Vagina (tissue), 2 donors: ENCODE measurements around the gene NFILZ. TPM values are rescaled to one million over a fixed set of nuclear protein-coding genes. Genes with fewer than 3 reads are reported as not detected.
A peak's percentile ranks its signal among the peaks of the same experiment; 100 is the strongest.

Source experiments
- DNase-seq, 2 donors: peaks; one replicate each; pipeline ENCODE4 v3.0.0-alpha.2; 2017; ENCODE audit errors: extremely low spot score in 2 of 2
- H3K27ac ChIP-seq: fragments of 200-600 bp; sonication (generic); one replicate; pipeline ENCODE4 v1.5.1; 2019
- H3K27me3 ChIP-seq: fragments of 200-600 bp; sonication (generic); one replicate; pipeline ENCODE4 v1.5.1; 2019
- H3K36me3 ChIP-seq, 2 donors: fragments of 200-600 bp; sonication (generic); one replicate each; pipeline ENCODE4 v1.5.1; 2017 to 2019
- H3K4me1 ChIP-seq: fragments of 200-600 bp; sonication (generic); one replicate; pipeline ENCODE4 v1.5.1; 2019
- H3K4me3 ChIP-seq, 2 donors: fragments of 200-600 bp; sonication (generic); 1 replicate in 1 of 2; 2 replicates in 1 of 2; pipeline ENCODE4 v1.5.1; 2016 to 2019
- H3K9me3 ChIP-seq: fragments of 200-600 bp; sonication (generic); one replicate; pipeline ENCODE4 v1.5.1; 2019
- POLR2A ChIP-seq, 2 donors: fragments of 450-650 bp; IDR thresholded peaks; one replicate each; pipeline ENCODE4 v1.6.1; 2017; ENCODE audit warnings: antibody characterized with exemption in 2 of 2, mild to moderate bottlenecking in 2 of 2, moderate library complexity in 2 of 2
- POLR2AphosphoS5 ChIP-seq, 2 donors: sonication (generic); formaldehyde crosslinking; IDR thresholded peaks; one replicate each; pipeline ENCODE4 v1.9.0; 2017; ENCODE audit warnings: antibody characterized with exemption in 2 of 2, mild to moderate bottlenecking in 2 of 2, low read depth in 1 of 2; ENCODE audit not compliant: insufficient read depth in 1 of 2
- intact Hi-C: fragments of 100-400 bp; cut with DNase I; formaldehyde crosslinking; loops from one replicate; pipeline ENCODE4 v1.15.1; 2023
- total RNA-seq: library from RNA; depleted of rRNA; stranded (reverse); fragments of >200 nt; gene quantifications from one replicate; pipeline ENCODE4 v1.2.3, GENCODE V29; 2016
- TF ChIP-seq, protein P1 (sequence below), 3 experiments: fragments of 450-650 bp in 2 of 3; fragments of 200-600 bp in 1 of 3; sonication (generic) in 1 of 3; IDR thresholded peaks; one replicate each; pipeline ENCODE4 v1.5.1; 2017 to 2019; ENCODE audit warnings: antibody characterized with exemption in 3 of 3, mild to moderate bottlenecking in 2 of 3, moderate library complexity in 2 of 3

The NFILZ gene
- total RNA-seq, 1 donor from 2014 or later: not detected

DNA sequence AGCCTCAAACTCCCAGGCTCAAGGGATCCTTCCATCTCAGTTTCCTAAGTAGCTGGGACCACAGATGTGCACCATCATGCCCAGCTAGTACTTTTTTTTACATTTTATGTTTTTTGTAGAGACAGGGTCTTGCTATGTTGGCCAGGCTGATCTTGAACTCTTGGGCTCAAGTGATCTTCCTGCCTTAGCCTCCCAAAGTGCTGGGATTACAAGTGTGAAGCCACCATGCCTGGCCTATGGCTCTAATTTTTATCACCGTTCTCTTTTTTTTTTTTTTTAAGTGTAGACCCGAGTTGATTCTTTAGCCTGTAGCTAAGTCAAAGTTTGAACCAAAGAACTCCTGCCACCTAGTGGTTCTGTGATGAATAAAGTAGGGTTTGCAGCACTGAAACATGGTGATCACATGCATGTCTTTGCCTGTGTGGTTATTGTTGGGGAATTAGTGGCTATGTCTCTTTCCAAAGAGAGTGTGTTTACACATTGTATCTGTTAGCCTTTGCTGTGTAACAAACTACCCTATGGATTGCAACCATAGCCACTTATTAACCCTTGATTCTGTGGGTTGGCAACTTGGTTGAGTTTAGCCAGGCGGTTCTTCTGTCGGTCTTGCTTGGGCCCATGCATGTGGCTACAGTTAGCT is 11.6 kb downstream of the NFILZ start:
- no peaks in the 10 kb centered on the region for H3K9me3 ChIP-seq
- DNase-seq: no peak
- H3K4me3 ChIP-seq: no peak overlapping the region
- H3K4me1 ChIP-seq: no peaks in the 10 kb centered on the region
- intact Hi-C loops: loop anchor here (1.0 kb wide), 1 partner anchor 64 kb away; no protein-coding TSS in a partner anchor
- no peaks in the 10 kb centered on the region for H3K27me3 ChIP-seq
- TF ChIP-seq, protein P1, sequence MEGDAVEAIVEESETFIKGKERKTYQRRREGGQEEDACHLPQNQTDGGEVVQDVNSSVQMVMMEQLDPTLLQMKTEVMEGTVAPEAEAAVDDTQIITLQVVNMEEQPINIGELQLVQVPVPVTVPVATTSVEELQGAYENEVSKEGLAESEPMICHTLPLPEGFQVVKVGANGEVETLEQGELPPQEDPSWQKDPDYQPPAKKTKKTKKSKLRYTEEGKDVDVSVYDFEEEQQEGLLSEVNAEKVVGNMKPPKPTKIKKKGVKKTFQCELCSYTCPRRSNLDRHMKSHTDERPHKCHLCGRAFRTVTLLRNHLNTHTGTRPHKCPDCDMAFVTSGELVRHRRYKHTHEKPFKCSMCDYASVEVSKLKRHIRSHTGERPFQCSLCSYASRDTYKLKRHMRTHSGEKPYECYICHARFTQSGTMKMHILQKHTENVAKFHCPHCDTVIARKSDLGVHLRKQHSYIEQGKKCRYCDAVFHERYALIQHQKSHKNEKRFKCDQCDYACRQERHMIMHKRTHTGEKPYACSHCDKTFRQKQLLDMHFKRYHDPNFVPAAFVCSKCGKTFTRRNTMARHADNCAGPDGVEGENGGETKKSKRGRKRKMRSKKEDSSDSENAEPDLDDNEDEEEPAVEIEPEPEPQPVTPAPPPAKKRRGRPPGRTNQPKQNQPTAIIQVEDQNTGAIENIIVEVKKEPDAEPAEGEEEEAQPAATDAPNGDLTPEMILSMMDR (IDR thresholded peaks at IDR 0.05): peak in 2 of 3 experiments; percentile 45 to 53
- TF ChIP-seq POLR2A (IDR thresholded peaks at IDR 0.05): no peak
- H3K36me3 ChIP-seq: no peaks in the 10 kb centered on the region
- H3K27ac ChIP-seq: no peak overlapping the region

DNA sequence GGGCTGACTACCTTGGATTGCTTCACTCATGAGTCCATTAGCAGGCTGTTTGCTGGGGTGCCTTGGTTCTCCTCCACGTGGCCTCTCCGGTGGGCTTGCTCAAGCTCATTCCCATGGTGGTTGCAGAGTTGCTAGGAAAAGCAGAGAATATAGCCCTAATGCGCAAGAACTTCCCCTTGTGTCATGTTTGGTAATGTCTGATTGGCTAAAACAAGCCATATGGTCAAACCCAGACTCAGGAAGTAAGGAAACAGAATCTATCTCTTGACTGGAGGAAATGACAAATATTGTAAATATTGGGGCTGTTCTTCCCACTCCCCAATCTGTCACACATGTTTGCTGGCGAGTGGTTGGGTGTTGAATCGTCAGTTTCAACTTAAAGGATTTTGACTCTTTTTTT is 12.1 kb downstream of the NFILZ start:
- DNase-seq: no peak
- Histone ChIP-seq H3K27me3 (no peaks in the 10 kb centered on the region), H3K4me1 (no peaks in the 10 kb centered on the region), H3K9me3 (no peaks in the 10 kb centered on the region), H3K36me3 (no peaks in the 10 kb centered on the region), H3K27ac (no peak overlapping the region), H3K4me3 (no peak overlapping the region)
- TF ChIP-seq POLR2AphosphoS5 (IDR thresholded peaks at IDR 0.05; ENCODE audit: insufficient read depth in 1 of 2, low read depth in 1 of 2) (no peak), POLR2A (IDR thresholded peaks at IDR 0.05) (no peak)
- TF ChIP-seq, protein P1 (IDR thresholded peaks at IDR 0.05): no peak
- intact Hi-C loops: loop anchor here (1.0 kb wide), 1 partner anchor 64 kb away; no protein-coding TSS in a partner anchor

DNA sequence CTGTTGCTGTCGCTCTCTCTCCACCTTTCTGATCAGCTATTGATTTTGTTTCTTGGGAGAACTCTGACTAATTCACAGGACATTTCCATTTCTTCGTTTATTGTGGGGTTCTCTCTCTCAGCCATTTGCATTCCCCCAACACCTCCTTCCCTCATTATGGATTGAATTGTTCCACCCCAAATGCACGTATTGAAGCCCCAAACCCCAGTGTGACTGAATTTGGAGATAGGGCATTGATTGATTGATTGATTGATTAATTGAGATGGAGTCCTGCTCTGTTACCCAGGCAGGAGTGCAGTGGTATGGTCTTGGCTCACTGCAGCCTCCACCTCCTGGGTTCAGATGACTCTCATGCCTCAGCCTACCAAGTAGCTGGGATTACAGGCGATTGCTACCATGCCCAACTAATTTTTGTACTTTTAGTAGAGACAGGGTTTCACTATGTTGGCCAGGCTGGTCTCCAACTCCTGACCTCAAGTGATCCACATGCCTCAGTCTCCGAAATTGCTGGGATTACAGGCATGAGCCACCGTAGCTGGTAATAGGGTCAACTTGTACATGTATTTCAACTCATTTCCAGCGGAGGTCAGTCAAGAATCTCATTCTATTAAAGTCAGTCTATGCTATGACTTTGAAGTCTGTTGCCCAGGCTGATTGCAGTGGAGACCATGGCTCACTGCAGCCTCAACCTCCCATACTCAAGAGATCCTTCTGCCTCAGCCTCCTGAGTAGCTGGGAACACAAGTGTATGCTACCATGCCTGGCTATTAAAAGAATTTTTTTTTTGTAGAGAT is 13.6 kb downstream of the NFILZ start:
- Histone ChIP-seq H3K27me3 (no peaks in the 10 kb centered on the region), H3K4me1 (no peaks in the 10 kb centered on the region), H3K9me3 (no peaks in the 10 kb centered on the region), H3K4me3 (no peak overlapping the region), H3K27ac (no peak overlapping the region), H3K36me3 (no peaks in the 10 kb centered on the region)
- TF ChIP-seq POLR2AphosphoS5 (IDR thresholded peaks at IDR 0.05; ENCODE audit: insufficient read depth in 1 of 2, low read depth in 1 of 2) (no peak), POLR2A (IDR thresholded peaks at IDR 0.05) (no peak)
- TF ChIP-seq, protein P1 (IDR thresholded peaks at IDR 0.05): no peak
- intact Hi-C loops: no loop called here
- no peak for DNase-seq

DNA sequence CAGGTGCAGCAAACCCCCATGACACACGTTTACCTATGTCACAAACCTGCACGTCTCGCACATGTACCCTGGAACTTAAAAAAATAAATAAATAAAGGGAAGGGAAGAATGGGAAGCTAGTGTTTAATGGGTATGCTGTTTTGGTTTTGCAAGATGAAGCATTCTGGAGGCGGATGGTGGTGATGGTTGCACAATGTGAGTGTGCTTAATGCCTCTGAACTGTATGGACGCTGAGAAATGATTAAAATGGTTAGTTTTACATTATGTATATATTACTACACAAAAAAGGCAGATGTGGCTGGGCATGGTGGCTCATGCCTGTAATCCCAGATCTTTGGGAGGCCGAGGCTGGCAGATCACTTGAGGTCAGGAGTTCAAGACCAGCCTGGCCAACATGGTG is 17.8 kb downstream of the NFILZ start:
- TF ChIP-seq POLR2A (IDR thresholded peaks at IDR 0.05) (no peak), POLR2AphosphoS5 (IDR thresholded peaks at IDR 0.05; ENCODE audit: insufficient read depth in 1 of 2, low read depth in 1 of 2) (no peak)
- TF ChIP-seq, protein P1 (IDR thresholded peaks at IDR 0.05): no peak
- no peak for DNase-seq
- Histone ChIP-seq H3K4me3 (no peak overlapping the region), H3K27me3 (no peaks in the 10 kb centered on the region), H3K9me3 (no peaks in the 10 kb centered on the region), H3K27ac (no peak overlapping the region), H3K4me1 (no peaks in the 10 kb centered on the region), H3K36me3 (no peaks in the 10 kb centered on the region)
- intact Hi-C loops: no loop called here
